Frontal cortex (tissue), 4 donors: ENCODE data around the gene PUM1. TPM values are rescaled to one million over a fixed set of nuclear protein-coding genes. Genes with fewer than 3 reads are reported as not detected.

Experiments used
- DNase-seq, 2 donors: peaks; one replicate each; pipeline ENCODE4 v3.0.0; 2012; ENCODE audit warnings: low spot score in 2 of 2
- FAIRE-seq: peaks from 2 replicates; lab custom pipeline; 2012; peaks lifted over from hg19 to GRCh38; lab: Jason Lieb, UNC
- total RNA-seq: library from RNA; depleted of rRNA; stranded (reverse); fragments of >200 nt; gene quantifications from one replicate; pipeline ENCODE4 v1.2.3, GENCODE V29; 2014
- donor health status: control.
- donor health status: control.
- donor health status: control.

The PUM1 gene
- total RNA-seq, 1 donor from 2014 or later: 123 TPM

DNA sequence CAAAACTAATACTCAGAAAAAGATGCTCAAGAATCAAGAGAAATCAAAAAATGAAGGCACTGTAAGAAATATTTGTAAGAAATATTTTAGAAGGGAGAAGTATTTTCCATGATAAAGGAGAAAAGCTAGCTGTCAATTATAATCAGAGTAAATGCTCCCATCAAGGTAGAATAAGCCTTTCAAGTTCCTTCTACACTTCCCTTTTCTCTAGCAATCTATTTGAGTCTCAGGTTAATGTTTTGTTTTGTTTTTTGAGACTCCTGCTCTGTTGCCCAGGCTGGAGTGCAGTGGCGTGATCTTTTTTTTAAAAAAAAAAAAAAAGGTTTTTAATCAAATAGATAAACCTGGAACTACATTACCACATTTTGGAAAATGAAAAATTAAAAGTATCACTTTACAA, 33.3 kb downstream of the PUM1 start:
- FAIRE-seq: no peak

DNA sequence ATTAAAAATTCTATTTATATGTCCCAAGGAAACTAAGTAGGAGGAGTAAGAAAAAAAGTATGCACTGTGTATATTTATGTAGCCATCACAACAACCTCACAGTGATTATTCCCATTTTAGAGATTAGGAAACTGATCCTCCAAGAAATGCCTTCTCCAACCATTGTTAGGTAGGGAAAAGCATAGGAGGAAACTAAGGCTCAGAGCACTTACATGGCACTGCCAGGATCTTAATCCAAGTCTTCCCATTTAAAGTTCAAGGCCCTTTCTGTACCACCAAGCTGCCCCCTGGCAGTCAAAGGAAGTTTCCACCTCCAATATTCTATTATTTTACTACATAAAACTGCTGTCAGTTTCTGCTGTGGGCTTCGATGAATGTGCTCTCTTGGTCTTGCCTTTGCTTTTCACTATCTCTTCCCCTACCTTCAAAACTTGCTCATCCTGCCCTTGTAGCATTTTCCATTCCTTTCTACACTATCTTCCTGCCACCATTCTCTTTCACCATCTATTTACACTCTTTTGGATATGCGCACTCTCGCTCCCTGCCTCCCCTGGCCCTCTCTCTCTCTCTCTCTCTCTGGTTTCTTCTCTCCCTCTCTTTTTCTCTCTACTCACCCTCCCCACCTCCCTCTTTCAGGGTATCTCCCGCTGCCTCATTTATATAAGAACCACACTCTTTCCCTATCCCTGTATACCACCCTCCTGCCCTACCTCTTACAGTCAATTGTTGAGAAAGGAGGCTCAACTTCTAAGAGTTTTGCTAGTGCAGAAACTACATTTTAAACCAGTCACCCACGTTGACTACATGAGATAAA, 34.0 kb downstream of the PUM1 start:
- DNase-seq: no peak
- no peak for FAIRE-seq

More for the DNA sequence above, 33.3 kb downstream of the PUM1 start:
- DNase-seq: no peak

DNA sequence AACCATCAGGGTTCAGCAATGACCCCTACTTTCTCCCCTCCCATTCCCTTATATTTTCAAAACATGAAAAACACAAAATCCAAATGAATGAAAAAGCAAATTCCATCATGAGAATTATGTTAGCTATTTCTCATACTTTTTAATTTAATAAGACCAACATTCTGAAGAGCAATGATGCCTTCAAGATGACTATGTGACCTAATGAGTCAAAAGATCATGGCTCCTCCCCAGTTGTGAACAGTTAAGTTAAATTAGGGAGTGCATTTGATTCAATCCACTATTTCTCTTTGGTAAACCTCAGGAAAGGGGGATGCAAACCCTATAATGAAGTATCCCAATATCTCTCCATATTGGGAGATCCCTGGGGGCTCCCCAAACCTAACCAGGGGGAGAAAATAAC, 36.5 kb downstream of the PUM1 start:
- no peak for FAIRE-seq
- no peak for DNase-seq

DNA sequence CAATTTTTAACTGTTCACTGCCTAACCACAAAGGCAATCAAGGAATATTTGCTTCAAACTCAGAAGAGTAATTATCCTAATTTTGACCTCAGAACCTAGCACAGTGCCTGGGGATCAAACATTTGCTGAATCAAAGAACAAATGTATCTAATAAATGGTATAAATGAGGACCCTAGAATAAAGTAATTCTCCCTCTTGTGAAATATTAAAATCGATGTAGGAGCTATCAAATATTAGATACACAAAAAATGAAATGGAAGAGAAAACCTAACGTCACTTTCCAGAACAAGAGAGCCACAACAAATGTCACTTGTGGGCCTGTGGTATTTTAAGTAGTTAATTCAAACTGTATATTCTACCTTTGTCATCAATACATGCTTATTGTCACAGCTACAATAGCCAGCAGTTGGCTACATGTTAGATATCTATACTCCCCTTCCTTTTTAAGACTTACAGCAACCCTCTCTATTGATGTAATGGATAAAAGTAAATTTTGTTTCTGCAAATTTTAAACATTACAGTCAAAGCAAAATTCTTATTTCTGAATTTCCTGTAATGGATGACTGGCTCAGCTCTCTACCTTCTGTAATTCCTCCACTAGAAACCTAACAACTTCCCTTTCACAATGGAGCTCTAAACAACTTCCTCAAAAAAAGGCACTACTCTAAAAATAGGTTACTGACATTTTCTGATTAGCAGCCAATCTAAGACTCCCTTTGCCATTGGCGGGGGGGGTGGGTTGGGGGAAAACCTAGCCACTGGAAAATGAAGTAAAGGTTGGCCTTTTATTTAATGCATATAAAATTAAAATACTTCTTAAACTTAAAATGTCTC, 37.6 kb downstream of the PUM1 start:
- FAIRE-seq (no peak), DNase-seq (peak; percentile 19 to 27)

DNA sequence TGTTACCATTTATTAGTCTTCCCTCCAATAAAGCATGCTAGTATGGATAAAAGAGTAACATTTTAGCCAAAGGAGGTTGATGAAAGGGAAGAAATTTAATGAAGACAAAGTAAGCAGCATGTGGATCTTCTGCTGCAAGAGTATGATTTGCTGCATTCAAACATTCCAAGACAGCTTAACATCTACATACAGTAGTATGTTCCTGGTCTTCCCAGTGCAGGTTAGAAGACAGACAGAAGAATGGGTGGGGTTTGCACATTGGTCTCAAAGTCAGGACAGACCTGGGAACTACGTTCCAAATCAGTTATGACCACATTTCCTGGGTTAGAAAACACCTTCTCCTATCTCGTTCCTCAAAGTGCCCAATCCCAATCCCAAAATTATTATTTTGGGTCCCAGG, 43.3 kb downstream of the PUM1 start:
- no peak for FAIRE-seq
- DNase-seq: no peak

DNA sequence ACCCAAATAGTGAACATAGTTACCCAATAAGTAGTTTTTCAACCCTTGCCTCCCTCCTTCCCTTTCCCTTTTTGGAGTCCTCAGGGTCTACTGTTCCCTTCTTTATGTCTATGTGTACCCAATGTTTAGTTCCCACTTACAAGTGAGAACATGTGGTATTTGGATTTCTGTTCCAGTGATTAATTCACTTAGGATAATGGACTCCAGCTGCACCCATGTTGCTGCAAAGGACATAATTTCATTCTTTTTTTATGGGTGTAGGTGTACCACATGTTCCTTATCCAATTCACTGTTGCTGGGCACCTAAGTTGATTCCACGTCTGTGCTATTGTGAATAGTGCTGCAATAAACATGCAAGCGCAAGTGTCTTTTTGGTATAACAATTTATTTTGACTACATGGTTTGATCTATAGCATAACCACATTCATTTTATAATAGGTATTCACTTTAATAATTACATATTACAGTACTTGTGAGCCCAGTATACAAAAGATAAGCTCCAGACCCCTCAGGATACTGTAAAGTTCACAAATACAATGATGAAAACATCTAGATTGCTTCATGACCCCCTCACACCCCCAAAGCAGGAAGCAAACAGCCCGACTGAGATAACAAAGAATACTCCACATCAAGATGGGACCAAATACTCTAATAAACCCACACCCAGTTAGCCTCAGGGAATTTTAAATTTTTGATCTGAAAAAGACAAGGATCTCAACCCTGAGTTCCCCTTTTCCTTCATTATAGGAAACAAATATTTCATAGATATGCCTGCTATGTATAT, 45.3 kb downstream of the PUM1 start:
- FAIRE-seq (no peak), DNase-seq (no peak)

DNA sequence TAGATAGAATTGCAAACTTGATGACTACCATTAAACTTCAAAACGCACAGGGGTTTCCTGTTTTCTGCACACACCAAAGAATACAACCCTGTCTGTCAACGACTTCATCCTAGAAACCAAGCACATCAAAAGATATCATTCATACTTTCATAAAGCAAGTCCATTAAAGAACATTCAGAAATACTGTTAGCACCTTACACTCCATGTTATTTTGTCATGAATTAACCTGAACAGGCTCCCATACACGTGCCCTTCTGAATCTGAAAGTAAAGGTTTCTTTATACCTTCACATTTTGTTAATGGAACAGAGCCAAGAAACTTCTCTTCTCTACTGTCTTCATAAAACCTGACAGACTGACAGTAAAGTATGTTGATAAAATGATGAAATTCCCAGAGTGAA, 46.1 kb downstream of the PUM1 start:
- no peak for FAIRE-seq

DNA sequence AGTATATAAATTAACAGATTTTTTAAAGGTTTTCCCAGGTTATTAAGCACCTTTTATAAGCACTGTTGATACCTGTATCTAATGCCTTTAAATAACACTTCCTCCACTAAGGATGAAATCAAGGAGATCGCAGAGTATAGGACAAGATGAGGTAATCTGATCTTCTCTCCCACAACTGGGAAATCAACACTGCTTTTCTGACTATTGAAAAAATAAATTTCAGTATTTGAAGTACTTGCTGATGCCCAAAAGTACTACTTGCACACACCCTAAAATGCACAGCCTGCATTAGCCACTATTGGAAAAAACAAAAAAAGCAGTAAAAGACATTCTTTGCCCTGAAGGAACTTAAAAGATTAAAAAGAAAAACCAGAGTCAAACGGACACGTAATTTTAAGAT, 48.6 kb downstream of the PUM1 start:
- FAIRE-seq: no peak

More for the DNA sequence above, 46.1 kb downstream of the PUM1 start:
- no peak for DNase-seq

DNA sequence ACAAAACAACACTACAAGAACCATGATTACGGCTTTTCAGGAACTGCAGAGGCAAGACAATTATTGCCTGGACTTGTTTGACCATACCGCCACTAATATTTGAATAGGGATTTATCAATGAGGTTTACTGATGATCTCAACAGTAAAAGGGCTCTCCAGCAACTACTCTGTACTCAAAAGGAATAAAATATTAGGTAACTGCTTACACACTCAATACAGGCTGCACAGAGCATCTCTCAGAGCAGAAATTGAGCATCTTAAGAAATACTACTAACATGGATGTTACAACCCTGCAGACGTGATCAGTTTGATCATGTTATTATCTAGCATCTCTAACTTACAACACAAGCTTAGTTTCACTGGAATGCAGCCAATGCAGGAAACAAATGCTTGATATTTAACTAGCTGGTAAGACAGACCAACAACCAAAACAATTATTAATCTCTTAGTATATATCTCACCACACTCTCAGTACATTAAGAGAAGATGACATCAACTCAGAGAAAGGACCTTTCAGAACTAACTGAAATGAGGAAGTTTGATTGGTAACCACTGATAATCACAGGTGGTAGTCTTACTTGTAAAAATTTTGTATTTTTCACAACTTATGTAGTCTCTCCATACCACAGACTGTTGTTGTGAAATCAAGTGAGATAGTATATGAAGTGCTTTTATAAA, 52.2 kb downstream of the PUM1 start:
- FAIRE-seq (no peak), DNase-seq (no peak)

More for the DNA sequence above, 48.6 kb downstream of the PUM1 start:
- no peak for DNase-seq

DNA sequence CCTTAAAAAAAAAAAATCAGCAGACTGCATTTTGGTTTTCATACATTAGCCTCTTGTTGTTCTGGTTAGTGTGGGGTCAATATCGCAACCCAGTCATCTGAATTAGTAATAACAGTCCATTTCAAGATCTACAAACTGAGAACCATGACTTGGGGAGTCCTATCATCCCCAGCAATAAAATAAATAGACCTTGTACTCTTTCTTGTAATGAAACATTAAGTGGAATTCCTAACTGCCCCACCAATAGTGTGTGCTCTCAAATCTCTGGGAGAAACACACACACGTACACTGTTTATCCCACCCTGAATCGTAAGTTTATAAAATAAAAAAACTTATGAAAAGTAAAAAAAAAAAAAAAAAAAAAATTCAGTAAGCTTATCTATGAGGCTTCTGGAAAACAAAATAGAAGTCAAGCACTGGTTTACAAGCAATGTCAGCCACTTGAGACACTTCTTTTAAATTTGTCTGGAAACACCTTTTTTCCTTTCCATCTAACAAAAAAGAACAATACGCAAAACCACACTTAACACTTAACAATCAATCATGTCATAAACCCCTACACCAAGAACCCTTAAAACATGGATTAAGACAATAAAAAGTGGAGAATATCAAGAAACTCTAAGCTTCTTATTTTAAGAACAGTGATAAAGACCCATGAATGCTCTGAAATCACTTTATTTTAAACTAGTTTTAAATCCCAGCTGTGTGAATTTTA, 53.1 kb downstream of the PUM1 start:
- peak; percentile 19 for FAIRE-seq
- no peak for DNase-seq

DNA sequence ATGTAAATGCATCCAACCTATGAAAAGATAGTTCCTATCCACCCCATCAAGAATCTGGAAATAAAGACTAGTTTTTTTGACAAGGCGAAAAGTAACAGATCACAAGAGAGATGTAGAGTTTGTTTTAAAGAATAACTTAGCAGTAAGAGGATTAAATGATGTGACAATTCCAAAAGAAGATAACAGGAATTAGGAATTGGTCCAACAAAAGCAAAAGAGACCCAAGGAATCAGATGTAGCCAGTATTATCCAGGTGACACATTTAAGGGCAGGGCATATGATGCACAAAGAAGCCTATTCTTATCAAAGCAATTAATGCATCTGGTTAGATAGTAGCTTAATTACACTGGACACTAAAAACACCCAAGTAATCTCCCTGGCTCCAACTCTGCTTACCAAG, 53.8 kb downstream of the PUM1 start:
- FAIRE-seq (no peak), DNase-seq (no peak)

DNA sequence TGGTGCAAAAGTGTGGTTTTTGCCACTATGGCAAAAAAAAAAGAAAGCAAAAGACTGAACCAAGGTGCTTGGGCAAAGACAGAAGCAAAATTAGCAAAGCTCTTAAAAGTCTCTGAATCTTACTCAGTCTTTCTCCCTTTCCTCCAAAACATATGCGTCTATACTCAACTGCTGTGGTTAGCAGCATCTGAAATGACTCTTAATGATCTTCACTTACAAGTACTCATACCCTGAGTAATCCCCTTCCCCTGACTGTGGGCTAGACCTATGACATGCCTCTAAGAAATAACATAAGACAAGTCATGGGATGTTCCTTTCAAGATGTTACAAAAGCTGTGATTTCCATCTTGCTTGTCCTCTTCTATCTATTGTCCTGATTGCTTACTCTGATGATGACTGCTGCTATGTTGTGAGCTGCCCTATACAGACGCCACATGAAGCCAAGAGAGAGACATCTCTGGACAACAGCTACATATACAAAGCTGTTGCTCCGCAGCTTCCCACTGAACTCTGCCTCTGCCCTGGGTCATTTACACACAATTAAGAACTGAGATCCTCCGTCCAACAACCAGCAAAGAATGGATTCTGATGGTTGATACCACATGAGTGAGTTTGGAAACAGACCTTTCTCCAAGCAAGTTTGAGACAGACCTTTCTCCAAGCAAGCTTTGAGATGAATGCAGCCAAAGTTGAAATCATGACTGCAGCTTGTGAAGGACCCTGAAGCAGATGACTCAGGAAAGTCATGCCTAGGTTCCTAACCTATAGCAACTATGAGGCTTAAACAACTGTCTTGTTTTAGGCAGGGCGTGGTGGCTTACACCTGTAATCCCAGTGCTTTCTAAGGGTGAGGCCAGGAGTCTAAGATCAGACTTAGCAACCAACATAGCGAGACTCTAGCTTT, 55.2 kb downstream of the PUM1 start:
- no peak for FAIRE-seq
- DNase-seq: no peak

DNA sequence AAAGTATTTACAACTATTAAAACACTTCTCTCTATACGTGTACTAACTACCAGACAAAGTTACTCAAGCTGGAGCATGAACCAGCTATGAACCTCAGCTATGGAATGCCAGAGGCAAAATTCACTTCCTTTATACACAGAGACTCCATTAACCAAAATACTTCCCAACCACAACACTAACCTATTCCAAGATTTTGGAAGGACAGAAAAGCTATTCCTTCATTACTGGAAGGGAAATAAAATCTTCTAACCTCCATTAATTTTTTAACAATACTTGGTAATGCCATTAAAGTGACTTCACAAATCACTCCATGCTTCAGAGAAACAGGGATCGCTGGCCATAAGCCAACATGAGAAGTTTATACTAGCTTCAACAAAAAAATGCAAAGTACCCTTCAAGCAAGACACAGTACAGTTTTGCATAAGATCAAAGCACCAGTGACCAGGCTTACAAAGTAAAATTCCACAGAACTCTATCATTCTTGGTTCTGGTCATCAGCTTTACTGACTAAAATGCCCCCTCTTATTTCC, 58.0 kb downstream of the PUM1 start:
- DNase-seq: no peak
- no peak for FAIRE-seq

DNA sequence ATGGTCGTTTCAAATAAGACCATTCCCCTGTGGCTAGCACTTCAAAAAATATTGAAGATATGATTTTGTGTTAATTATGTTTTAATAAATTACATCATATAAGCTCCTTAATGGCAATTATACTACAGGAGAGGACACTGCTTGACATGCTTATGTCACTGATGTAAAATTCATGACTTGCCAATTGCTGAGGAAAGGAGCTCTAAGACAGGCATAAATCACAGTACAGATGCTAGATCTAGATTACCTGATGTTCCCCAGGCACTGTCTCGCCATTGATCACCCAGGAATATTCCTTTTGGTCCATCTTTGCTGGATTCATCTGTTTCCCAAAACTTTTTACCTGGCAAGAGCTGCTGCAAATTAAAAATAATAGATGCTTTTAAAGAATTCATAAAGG, 58.8 kb downstream of the PUM1 start:
- FAIRE-seq (no peak), DNase-seq (no peak)

DNA sequence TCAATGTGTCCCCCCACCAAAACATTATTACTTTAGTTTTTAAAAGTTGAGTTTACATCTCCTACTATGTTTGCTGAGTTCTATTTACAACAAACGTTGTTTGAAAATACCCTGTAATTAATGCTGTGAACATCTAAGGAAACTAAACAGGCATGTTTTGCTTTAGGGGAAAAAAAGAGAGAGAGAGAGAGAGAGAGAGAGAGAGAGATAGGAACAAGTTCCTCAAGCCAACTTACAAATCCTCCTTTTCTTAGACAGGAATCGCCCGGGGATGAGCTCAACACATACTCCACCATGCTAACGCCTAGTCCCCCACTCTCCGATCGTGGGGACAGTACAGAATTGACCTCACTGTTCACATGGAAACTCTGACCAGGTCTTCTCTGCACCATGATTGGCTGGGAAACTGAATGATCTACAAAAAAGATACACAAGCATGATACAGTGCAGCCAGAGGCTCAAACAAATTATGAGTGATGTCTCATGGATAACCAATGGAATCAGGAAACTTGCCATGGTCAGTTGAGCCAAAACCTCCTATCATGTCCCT, 59.8 kb downstream of the PUM1 start:
- FAIRE-seq: no peak
- no peak for DNase-seq

DNA sequence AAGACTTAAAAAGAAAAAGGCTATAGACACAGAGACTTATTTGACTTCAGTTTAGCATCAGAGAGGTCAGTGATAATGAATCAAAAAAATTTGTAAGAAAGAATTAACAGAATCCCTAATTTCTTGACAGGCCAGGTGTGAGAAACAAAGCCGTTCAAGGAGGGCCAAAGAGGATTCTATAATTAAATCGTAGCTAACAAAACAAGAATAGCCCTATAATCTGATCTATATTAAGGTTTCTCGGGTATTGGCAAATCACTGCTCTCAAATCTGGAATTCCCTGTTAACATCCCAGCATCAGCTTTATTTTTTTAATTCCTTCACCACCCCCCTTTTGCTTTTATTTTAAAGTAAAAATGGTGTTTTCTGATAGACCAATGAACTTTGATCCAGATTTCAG, 60.3 kb downstream of the PUM1 start:
- no peak for DNase-seq
- FAIRE-seq: no peak

DNA sequence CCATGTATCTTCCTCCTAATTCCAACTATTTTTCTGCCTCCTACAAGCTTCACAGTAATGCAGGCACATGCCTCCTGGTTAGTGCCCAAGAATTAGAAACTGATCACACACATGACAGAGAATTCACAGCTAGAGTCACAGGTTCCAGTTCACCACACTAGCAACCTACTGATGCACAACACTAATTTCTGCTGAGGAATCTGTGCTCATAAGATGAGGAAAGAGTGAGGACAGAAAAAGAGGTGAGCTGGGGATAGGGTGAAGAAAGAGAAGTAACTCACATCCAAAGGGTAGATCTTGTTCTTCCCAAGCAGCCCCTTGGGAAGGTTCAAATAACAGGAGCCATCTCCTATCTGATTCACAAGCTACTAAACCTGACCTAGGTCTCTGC, 61.3 kb downstream of the PUM1 start:
- FAIRE-seq: no peak
- no peak for DNase-seq
